ENCODE measurements around the gene ZNF8.
"Not testable (repeated sequence)": the region's sequence is repeated elsewhere in the genome, so short reads cannot be mapped to it uniquely, and the experiment has no call there.

The ZNF8 gene

GRCh38 chr19:58338825-58339558, 60.2 kb downstream of the ZNF8 start:
- no peak for DNase-seq (ENCODE audit: low read depth)
- no peak overlapping the region for H3K4me3 ChIP-seq (ENCODE audit: low read depth, low read length)
- no peak for TF ChIP-seq CTCF (IDR thresholded peaks at IDR 0.05; ENCODE audit: control insufficient read depth, extremely low read depth, insufficient read depth)

- no peak for DNase-seq (ENCODE audit: low read depth)
- H3K4me3 ChIP-seq (ENCODE audit: low read depth, low read length), result no peak overlapping the region
- no peak for TF ChIP-seq CTCF (IDR thresholded peaks at IDR 0.05; ENCODE audit: control insufficient read depth, extremely low read depth, insufficient read depth)
These were observed 66.8 kb downstream of the ZNF8 start for GRCh38 chr19:58345558-58345957.

GRCh38 chr19:58346961-58347929, 68.5 kb downstream of the ZNF8 start:
- peak overlapping the region; percentile 72 for H3K4me3 ChIP-seq (ENCODE audit: low read depth, low read length)
- no peak for TF ChIP-seq CTCF (IDR thresholded peaks at IDR 0.05; ENCODE audit: control insufficient read depth, extremely low read depth, insufficient read depth)
- peak; percentile 6 for DNase-seq (ENCODE audit: low read depth)

- H3K4me3 ChIP-seq (ENCODE audit: low read depth, low read length), result peak overlapping the region; percentile 72
- DNase-seq (ENCODE audit: low read depth), result not testable (repeated sequence)
These were observed 69.3 kb downstream of the ZNF8 start for GRCh38 chr19:58348080-58348479.

- no peak for DNase-seq (ENCODE audit: low read depth)
- no peak overlapping the region for H3K4me3 ChIP-seq (ENCODE audit: low read depth, low read length)
- no peak for TF ChIP-seq CTCF (IDR thresholded peaks at IDR 0.05; ENCODE audit: control insufficient read depth, extremely low read depth, insufficient read depth)
These were observed 70.8 kb downstream of the ZNF8 start for GRCh38 chr19:58349590-58349989.

- no peak for TF ChIP-seq CTCF (IDR thresholded peaks at IDR 0.05; ENCODE audit: control insufficient read depth, extremely low read depth, insufficient read depth)
- no peak for DNase-seq (ENCODE audit: low read depth)
- no peak overlapping the region for H3K4me3 ChIP-seq (ENCODE audit: low read depth, low read length)
These were observed 71.5 kb downstream of the ZNF8 start for GRCh38 chr19:58350001-58350861.
